GM12878 (cell line): ENCODE measurements around the gene KRT32.

Source experiments
- CREM ChIP-seq: IDR thresholded peaks from 2 replicates; pipeline ENCODE4 v1.6.1; 2014; ENCODE audit warnings: antibody characterized with exemption, low read depth
- CTCF ChIP-seq, 3 experiments: IDR thresholded peaks in 2 of 3; conservative IDR thresholded peaks in 1 of 3; 2 replicates each; pipeline ENCODE4 v1.5.1; 2011; ENCODE audit warnings: low read depth in 3 of 3, low read length in 3 of 3, mild to moderate bottlenecking in 3 of 3, control low read depth in 2 of 3, moderate library complexity in 2 of 3, inconsistent platforms in 1 of 3, mixed read lengths in 1 of 3; ENCODE audit not compliant: control insufficient read depth in 2 of 3, insufficient read depth in 1 of 3; ENCODE audit errors: extremely low read depth in 1 of 3
- EGR1 ChIP-seq, 2 experiments: IDR thresholded peaks; 1 replicate in 1 of 2; 2 replicates in 1 of 2; pipeline ENCODE4 v1.6.1; 2011 to 2012; ENCODE audit warnings: low read depth in 2 of 2, low read length in 2 of 2, borderline replicate concordance in 1 of 2, mild to moderate bottlenecking in 1 of 2, moderate library complexity in 1 of 2
- EZH2 ChIP-seq: IDR thresholded peaks from 2 replicates; pipeline ENCODE4 v1.6.1; 2012; ENCODE audit warnings: low read depth, mild to moderate bottlenecking, control low read depth, inconsistent platforms, low read length, borderline replicate concordance; ENCODE audit not compliant: control insufficient read depth
- HDAC6 ChIP-seq: fragments of 200-600 bp; sonication (generic); IDR thresholded peaks from one replicate; pipeline ENCODE4 v1.8.0; 2017; ENCODE audit warnings: antibody characterized with exemption; ENCODE audit not compliant: unreplicated experiment
- HDGF ChIP-seq: fragments of 450-650 bp; IDR thresholded peaks from 2 replicates; pipeline ENCODE4 v1.6.1; 2016; ENCODE audit warnings: antibody characterized with exemption
- JUND ChIP-seq: IDR thresholded peaks from 2 replicates; pipeline ENCODE4 v1.6.1; 2012; ENCODE audit warnings: low read depth, mild to moderate bottlenecking, low read length, improper control_type of control experiment, moderate library complexity
- NFYB ChIP-seq: IDR thresholded peaks from 2 replicates; pipeline ENCODE4 v1.6.1; 2011; ENCODE audit warnings: low read depth, mild to moderate bottlenecking, low read length, improper control_type of control experiment, moderate library complexity; ENCODE audit not compliant: insufficient read depth
- POLR2A ChIP-seq: IDR thresholded peaks from 2 replicates; pipeline ENCODE4 v1.6.1; 2011; ENCODE audit warnings: low read depth, mild to moderate bottlenecking, low read length
- POLR2AphosphoS2 ChIP-seq: IDR thresholded peaks from 2 replicates; pipeline ENCODE4 v1.6.1; 2011; ENCODE audit warnings: low read depth, mild to moderate bottlenecking, low read length, improper control_type of control experiment, moderate library complexity
- POLR2AphosphoS5 ChIP-seq: IDR thresholded peaks from 2 replicates; pipeline ENCODE4 v1.6.1; 2011; ENCODE audit warnings: mild to moderate bottlenecking, low read length, inconsistent platforms
- RAD21 ChIP-seq: IDR thresholded peaks from 2 replicates; pipeline ENCODE4 v1.6.1; 2011; ENCODE audit warnings: mild to moderate bottlenecking, low read depth, low read length, moderate library complexity; ENCODE audit not compliant: insufficient read depth
- RCOR1 ChIP-seq: conservative IDR thresholded peaks from 2 replicates; pipeline ENCODE4 v1.6.1; 2012; ENCODE audit warnings: low read depth, low read length, improper control_type of control experiment
- SMC3 ChIP-seq: IDR thresholded peaks from 2 replicates; pipeline ENCODE4 v1.6.1; 2011; ENCODE audit warnings: low read length, improper control_type of control experiment, borderline replicate concordance

DNA sequence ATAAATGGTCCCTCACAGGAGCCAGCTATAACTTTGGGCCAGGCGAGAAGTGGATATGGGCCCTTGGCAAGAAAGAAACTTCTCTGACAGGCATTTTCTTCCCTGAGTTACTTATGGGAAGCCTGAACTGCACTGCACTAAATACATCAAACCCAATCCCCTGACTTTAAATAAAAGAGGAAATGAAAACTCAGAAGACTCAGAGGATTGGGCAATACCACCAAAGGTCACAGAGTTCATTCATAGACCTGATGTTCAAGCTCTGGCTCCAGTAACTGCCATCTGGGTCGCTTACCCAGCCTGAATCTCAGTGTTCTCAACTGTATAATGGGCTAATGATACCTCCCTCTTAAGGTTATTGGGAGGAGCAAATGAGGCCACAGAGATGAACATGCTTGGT is 12.9 kb upstream of the KRT32 start:
- no peak for TF ChIP-seq POLR2AphosphoS2
- TF ChIP-seq CREM, result no peak
- TF ChIP-seq RCOR1, result no peak
- TF ChIP-seq SMC3, result no peak
- no peak for TF ChIP-seq POLR2A
- no peak for TF ChIP-seq CTCF (IDR thresholded peaks at IDR 0.05 in 2 of 3, conservative IDR thresholded peaks at IDR 0.05 in 1 of 3; ENCODE audit: control insufficient read depth in 2 of 3, extremely low read depth in 1 of 3, insufficient read depth in 1 of 3, low read depth in 3 of 3, low read length in 3 of 3)
- TF ChIP-seq POLR2AphosphoS5, result no peak
- no peak for TF ChIP-seq EZH2
- TF ChIP-seq HDAC6, result no peak
- no peak for TF ChIP-seq HDGF
- TF ChIP-seq RAD21, result no peak
- no peak for TF ChIP-seq EGR1 (IDR thresholded peaks at IDR 0.05; ENCODE audit: borderline replicate concordance in 1 of 2, low read depth in 2 of 2, low read length in 2 of 2)
- TF ChIP-seq JUND, result no peak
- no peak for TF ChIP-seq NFYB
